ENCODE measurements around the gene BCKDK.
A peak's percentile ranks its signal among the peaks of the same experiment; 100 is the strongest.

Gene BCKDK

GRCh38 chr16:31067342-31067741 is 40.8 kb upstream of the BCKDK start:
- TF ChIP-seq, protein P1, sequence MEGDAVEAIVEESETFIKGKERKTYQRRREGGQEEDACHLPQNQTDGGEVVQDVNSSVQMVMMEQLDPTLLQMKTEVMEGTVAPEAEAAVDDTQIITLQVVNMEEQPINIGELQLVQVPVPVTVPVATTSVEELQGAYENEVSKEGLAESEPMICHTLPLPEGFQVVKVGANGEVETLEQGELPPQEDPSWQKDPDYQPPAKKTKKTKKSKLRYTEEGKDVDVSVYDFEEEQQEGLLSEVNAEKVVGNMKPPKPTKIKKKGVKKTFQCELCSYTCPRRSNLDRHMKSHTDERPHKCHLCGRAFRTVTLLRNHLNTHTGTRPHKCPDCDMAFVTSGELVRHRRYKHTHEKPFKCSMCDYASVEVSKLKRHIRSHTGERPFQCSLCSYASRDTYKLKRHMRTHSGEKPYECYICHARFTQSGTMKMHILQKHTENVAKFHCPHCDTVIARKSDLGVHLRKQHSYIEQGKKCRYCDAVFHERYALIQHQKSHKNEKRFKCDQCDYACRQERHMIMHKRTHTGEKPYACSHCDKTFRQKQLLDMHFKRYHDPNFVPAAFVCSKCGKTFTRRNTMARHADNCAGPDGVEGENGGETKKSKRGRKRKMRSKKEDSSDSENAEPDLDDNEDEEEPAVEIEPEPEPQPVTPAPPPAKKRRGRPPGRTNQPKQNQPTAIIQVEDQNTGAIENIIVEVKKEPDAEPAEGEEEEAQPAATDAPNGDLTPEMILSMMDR (IDR thresholded peaks at IDR 0.05; ENCODE audit: insufficient read depth, low read depth, low read length, missing control alignments) = no peak
- no peak overlapping the region for H3K4me3 ChIP-seq (ENCODE audit: low read depth, low read length)
- DNase-seq (ENCODE audit: low read depth) = no peak

GRCh38 chr16:31071861-31072260 is 36.3 kb upstream of the BCKDK start:
- TF ChIP-seq, protein P1 (IDR thresholded peaks at IDR 0.05; ENCODE audit: insufficient read depth, low read depth, low read length, missing control alignments) = no peak
- DNase-seq (ENCODE audit: low read depth) = peak; percentile 31

GRCh38 chr16:31072540-31073141 is 35.5 kb upstream of the BCKDK start:
- TF ChIP-seq, protein P1 (IDR thresholded peaks at IDR 0.05; ENCODE audit: insufficient read depth, low read depth, low read length, missing control alignments) = no peak
- H3K4me3 ChIP-seq (ENCODE audit: low read depth, low read length) = peak overlapping the region; percentile 83
- DNase-seq (ENCODE audit: low read depth) = peak; percentile 56

More at GRCh38 chr16:31071861-31072260, 36.3 kb upstream of the BCKDK start:
- peak overlapping the region; percentile 83 for H3K4me3 ChIP-seq (ENCODE audit: low read depth, low read length)

DNA sequence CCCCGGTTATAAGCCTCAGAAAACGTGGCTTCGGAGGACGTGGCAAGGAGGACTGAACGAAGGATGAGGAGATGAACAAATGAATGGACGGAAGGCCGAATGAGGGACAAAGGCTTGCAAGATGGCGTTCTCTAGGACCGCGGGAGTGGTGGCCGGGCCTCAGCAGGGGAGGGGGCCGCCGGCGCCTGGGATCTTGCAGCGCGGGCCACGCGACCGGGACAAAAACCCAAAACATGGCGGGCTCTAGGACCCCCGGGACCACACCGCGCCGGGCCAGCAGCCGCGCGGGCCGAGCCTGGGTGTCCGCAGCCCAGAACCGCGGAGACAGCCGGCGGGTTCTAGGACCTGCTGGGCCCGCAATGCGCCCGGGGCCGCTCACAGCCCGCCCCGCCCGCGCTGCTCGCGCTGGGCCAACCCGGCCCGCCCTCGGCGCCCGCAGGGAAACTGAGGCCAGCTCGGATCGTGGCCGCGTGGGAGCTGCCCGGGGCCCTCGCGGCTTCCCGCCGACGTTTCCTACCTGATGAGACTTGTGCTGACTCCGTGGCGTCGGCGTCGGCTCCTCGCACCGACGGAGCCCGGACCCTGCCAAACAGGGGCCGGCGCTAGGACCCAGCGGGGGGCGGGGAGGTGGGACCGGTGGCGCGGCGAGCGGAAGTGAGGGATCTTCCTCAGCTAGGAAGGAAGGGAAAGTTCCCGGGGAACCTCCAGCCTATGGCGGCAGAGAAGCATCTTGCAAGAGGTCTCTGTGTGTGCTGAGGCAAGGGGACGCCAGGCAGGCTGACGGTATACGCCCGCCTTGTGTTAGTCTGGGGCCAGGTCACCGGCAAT is 34.8 kb upstream of the BCKDK start:
- H3K4me3 ChIP-seq (ENCODE audit: low read depth, low read length) = peak overlapping the region; percentile 83
- peak; percentile 90 for DNase-seq (ENCODE audit: low read depth)
- TF ChIP-seq, protein P1 (IDR thresholded peaks at IDR 0.05; ENCODE audit: insufficient read depth, low read depth, low read length, missing control alignments) = no peak

DNA sequence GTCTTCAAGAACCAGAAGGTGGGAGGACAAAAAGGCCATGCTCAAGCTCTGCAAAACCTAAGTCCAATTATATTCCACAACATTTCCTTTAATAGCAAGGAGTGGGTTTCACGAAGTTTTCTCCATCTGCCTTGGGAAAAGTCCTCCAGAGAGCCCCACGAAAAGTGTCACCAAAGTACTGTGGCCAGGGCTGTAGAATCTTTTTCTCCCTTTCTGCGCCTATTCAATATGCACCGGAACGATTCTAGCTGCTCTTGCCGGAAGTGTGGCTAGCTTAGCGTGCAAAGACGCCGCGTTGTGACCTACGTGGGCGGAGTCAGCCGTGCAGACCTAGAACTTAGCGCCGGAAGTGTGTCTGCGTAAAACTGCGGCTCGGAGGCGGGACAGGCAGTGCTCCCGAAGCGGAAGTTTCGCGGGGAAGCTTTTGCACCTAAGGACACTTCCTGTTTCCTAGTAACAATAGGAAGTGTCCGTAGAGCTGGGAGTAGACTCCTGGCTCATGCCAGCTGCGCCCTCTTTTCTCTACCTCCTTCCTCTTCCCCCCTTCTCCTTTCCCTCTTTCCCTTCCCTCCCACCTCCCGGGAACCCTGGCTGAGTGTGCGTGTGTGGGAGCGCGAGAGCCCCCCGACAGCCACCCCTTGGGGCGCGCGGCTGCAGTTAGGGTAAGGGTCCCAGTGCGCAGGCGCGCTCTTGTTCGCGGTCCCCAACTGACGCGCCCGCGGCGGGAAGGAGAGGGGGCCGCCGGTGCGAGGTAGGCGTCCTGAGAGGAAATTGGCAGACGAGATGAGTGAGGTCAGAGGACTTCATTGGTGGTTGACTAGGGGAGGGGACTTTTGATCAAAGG is 34.0 kb upstream of the BCKDK start, which contains the start of the genes ZNF646 and ZNF668:
TSS of gene ZNF646 (plus strand) at position 453 of the 844 bp plus-strand sequence. CDS start 1,903 bp downstream, outside the sequence.
TSS of gene ZNF668 (minus strand) at position 271 of the 844 bp plus-strand sequence. CDS start 9,781 bp downstream, outside the sequence.
- H3K4me3 ChIP-seq (ENCODE audit: low read depth, low read length) = peak within 1 kb of the TSS; percentile 83
- TF ChIP-seq, protein P1 (IDR thresholded peaks at IDR 0.05; ENCODE audit: insufficient read depth, low read depth, low read length, missing control alignments) = no peak
- DNase-seq (ENCODE audit: low read depth) = peak; percentile 100

GRCh38 chr16:31074814-31075183 is 33.4 kb upstream of the BCKDK start:
- TF ChIP-seq, protein P1 (IDR thresholded peaks at IDR 0.05; ENCODE audit: insufficient read depth, low read depth, low read length, missing control alignments) = no peak
- peak overlapping the region; percentile 77 for H3K4me3 ChIP-seq (ENCODE audit: low read depth, low read length)
- DNase-seq (ENCODE audit: low read depth) = no peak

Measured in GM12865 (cell line).